ENCODE measurements around the gene CYTH1.

Gene CYTH1

DNA sequence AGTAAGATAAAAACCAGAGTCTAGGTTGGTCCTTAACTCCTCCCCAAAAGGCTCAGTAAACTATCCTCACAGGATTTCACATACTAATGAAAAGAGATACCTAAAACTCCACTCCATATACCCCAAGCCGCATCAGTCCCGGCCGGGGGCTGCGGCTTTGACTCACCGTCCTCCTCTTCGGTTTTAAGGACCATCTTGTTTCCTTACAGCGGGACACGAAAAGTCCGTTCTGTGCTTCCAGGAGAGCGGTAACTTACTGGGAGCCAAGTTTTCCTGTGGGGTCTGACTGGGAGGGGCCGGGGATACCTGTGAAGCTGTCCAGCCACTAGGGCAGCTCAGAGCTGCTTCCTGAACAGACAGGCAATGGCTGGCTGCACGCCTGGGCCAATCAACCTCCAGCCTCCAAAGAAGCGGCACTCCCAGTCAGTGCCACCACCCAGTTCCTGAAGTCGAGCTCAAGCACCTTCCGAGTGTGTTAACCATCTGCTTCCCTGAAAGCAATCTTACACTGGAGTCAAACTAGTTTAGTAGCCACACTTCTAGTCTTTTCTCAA, 45.5 kb downstream of the CYTH1 start:
- DNase-seq (ENCODE audit: low read depth in 2 of 2) = no peak

DNA sequence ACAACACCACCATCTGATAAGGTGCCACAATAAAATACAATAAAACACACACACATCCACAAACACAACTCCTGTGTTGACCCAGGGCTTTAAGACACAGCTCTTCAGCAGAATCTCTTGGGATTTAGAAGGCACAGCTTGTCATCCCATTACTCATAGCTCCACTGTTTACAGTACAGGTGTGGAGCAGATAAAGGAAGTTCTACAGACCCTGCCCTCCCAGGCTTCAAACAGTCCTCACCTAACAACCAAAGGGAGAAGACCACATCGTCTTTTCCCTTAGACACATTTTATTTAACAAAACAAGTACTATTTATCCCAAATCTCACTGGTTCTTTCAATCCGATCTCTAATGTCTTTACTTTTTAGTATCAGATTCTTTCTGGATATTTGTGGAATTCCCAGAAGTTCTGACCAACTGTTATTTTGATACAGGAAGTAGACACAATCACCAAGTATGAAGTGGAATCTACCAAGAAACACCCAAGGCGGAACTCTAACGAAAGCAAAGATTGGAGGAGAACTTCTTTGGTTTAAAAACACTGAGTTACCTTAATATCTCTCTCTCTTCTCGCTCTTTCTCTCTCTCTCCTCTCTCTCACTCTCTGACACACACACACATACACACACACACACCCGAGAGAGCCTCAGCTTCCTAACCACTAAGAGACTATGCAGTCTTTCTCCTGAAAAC, 46.1 kb downstream of the CYTH1 start:
- no peak for DNase-seq (ENCODE audit: low read depth in 2 of 2)

GRCh38 chr17:78734793-78735641, 47.1 kb downstream of the CYTH1 start:
- no peak for DNase-seq (ENCODE audit: low read depth in 2 of 2)

DNA sequence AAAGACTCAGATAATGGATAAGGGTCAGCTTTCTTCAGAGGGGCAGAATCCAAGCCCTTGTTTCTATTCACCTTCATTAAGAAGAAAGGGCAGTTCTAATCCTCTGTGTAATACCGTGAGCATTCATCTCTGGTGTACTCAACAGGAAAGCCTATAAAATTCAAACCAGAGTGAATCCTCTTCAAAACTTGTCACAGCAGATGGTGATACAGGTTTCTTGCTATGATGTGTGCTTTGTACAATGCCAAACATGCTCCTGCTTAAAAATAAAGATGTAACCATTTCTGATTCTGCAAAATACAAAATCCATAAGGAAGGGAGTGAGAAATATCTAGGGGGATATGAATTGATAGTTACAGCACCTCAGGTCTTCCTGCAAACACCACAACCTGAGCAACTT, 49.7 kb downstream of the CYTH1 start:
- no peak for DNase-seq (ENCODE audit: low read depth in 2 of 2)

- DNase-seq (ENCODE audit: low read depth in 2 of 2) = no peak
These were observed 50.2 kb downstream of the CYTH1 start for GRCh38 chr17:78731904-78732303.

DNA sequence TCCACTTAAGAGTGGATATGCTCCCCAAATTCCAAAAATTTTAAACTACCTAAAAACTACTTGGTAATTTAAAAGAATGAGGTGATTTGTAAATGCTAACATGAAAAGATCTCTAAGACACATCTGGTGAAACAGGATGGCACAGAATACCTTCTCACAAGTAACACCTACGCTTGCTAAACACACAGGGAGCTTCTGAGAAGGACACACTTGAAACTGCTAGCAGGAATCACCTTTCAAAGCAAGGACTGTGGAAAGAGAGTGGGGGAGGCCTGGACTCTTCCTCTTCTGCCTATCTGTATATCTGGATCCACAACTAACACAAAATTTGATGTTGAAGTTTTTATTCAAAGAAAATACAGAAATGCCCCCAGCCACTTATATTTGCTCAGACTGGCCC, 52.4 kb downstream of the CYTH1 start:
- no peak for DNase-seq (ENCODE audit: low read depth in 2 of 2)

- no peak for DNase-seq (ENCODE audit: low read depth in 2 of 2)
These were observed 53.6 kb downstream of the CYTH1 start for GRCh38 chr17:78728495-78728894.

- DNase-seq (ENCODE audit: low read depth in 2 of 2) = no peak
These were observed 54.4 kb downstream of the CYTH1 start for GRCh38 chr17:78727476-78728229.

GRCh38 chr17:78727057-78727456, 55.0 kb downstream of the CYTH1 start:
- no peak for DNase-seq (ENCODE audit: low read depth in 2 of 2)

DNA sequence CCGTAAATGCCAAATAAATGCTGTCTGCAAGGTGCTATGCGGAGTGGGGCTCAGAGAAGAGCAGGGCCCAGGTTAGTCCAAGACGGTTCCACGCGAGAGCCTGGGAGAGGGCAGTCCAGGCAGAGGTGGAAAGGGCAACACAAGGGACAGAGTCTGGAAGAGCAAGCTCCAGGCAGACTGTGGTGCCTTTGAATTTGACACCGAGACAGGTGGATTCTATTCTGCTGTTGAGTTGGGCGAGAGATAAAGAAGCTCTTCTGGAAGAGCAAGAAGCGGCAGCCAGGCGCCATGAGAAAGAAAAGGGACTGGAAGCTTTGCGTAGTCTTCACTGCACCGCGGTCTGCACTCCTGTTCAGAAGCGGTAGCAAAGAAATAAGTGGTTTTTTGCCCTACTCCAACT, 55.6 kb downstream of the CYTH1 start:
- no peak for DNase-seq (ENCODE audit: low read depth in 2 of 2)

GRCh38 chr17:78725448-78726021, 56.5 kb downstream of the CYTH1 start:
- DNase-seq (ENCODE audit: low read depth in 2 of 2) = no peak

DNA sequence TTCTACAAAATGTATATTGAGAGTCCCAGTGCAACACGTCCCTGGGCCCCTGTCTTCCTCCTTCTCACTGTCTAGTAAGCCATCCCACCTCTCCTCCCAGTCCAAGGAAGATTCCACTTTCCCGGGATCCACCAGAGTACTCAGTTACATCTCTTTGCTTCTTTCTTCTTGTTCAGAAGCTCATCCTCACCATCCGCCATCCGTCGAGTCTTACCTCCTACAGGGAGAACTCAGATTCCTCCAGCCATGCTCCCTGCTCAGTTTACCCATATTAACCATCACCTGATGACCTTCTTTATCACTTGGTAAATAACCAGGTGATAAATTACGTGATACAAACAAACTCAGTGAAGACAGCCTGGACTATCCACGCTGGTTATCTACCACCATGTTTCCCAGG, 57.1 kb downstream of the CYTH1 start:
- no peak for DNase-seq (ENCODE audit: low read depth in 2 of 2)

GRCh38 chr17:78724544-78724943, 57.5 kb downstream of the CYTH1 start:
- no peak for DNase-seq (ENCODE audit: low read depth in 2 of 2)

DNA sequence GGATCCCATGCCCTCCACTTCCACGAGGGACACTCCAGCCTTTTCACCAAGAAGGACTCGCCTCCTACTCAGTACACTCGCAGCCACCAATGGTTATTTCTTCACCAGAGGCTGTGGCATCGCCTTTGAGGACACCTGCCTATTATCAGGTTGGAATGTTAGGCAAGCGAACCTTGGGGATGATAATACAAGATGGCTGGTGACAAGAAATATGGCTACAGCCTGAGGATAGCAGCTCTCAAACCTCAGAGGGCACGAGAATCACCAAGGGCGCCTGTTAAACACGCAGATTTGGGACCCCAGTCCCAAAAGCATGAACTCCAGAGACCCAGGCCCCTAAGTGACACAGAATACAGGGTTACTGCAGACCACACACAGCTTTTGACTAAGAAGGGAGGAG, 58.1 kb downstream of the CYTH1 start:
- DNase-seq (ENCODE audit: low read depth in 2 of 2) = no peak

DNA sequence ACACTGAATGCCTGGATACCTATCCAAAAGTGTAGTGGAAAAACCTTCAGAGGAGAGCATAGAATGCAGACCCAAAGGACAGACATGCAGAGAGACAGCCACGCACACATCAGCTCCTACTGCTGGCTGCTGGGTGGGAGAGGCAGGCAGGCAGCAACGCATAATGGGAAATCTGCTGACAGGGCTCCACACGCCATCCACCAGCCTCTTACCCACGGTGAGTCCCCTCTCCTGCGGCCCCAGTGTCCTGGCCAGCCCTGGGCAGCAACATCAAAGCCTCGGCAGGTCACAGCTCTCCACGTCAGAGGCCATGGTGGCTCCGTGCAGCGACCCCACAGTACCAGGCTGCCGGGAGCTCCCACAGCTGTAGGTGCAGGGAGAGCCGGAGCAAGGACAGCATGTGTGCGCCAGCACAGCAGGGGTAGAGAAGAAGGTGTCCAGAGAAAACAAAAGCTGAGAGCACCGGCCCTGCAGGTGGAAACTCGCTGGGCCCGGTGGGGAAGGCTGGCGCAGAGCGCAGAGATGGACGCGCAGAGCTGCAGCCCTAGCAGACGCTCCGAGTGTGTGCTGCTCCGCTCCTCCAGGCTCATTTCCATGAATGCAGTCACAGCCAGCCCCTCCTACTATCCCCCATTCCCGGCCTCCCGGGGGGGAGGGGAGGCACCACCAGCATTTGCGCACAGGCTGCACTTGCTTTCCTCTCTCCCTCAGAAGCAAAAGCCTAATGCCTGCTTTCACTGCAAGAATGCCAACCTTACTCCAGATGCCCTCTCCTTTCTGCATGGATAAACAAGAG, 58.9 kb downstream of the CYTH1 start:
- DNase-seq (ENCODE audit: low read depth in 2 of 2) = no peak

DNA sequence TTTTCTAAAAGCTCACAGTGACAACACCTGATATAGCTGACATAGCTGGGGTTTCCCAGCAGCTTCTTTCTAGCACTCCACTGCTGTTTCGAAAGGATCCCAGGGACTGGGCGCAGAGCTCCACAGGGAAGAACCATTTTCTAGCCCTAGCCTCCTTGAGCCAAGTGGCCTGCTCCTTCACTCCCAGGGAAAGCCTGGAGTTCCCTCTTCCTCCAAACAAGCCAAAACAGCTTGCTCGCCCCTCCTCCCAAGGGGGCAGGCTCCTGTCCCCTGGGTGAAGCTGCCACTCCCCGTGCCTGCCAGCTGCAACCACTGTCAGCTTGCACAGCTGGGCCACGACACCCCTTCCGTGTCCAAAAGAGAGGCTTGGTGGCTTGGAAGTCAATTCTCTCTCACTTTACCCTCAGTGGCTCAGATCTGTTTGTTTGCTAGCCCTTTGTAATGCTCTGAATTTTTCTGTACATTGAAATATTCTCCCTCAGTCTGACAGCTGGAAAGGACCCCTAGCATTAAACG, 59.8 kb downstream of the CYTH1 start:
- no peak for DNase-seq (ENCODE audit: low read depth in 2 of 2)

- no peak for DNase-seq (ENCODE audit: low read depth in 2 of 2)
These were observed 62.3 kb downstream of the CYTH1 start for GRCh38 chr17:78719630-78720298.

DNA sequence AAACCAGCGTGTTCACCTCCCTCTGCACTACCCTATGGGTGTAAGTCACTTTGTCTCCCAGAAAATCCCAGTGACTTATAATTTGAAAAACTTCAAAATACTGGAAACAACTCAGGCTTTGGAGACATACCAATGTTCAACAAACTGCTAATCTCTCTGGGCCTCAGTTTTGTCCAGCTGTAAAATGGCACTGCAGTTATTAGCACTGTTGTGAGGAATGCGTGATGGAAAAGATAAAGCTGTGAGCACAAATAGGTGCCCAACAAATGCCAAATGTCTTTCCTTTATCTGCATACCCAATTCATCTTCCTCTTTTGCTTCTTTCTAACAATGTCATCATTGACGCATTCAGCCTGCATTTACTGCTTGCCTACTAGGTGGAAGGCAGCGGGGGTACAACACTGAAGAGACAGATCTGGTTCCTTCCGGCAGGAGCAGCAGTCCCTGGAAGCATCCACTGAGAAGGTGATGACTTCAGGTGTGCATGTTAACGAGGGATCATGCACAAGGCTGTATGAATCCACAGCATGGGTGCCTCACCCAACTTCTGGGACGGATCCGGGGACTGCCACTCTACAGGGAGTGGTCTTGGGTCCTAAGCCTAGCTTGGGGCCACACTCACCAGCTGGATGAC, 63.4 kb downstream of the CYTH1 start:
- DNase-seq (ENCODE audit: low read depth in 2 of 2) = no peak

DNA sequence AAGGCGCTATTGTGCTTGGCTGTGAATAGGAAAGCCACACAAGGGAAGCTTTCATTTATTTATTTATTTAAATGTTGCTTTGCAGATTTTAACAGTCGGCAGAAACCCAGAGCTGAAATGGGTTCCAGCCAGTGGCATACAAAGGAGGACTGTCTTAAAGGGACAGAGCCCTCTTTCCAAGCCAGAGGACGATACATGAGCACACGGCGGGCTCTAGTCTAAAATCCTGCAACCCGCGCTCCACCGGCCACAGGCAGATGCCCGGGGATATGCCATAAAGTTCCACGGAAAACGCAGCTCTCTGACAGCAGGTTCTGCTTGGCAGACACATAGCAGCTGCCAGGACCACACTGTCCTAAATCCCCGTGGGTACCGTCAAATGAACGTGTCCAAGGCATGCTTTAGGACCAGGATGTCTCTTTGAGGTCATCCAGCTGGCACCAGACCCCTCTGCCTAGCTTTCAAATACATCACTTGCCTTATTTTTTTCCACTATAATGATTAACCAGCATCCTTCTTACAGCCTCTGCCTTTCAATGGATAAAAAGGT, 64.6 kb downstream of the CYTH1 start:
- DNase-seq (ENCODE audit: low read depth in 2 of 2) = no peak
